Measurements from ENCODE around the gene SNORC. TPM values are rescaled to one million over a fixed set of nuclear protein-coding genes. Genes with fewer than 3 reads are reported as not detected.

SNORC gene
- total and polyA plus RNA-seq, 2 of the 13 experiments (the other 11 are each of a cell fraction or from before 2014, with no cell fraction given) = 59.1 to 86.1 TPM

DNA sequence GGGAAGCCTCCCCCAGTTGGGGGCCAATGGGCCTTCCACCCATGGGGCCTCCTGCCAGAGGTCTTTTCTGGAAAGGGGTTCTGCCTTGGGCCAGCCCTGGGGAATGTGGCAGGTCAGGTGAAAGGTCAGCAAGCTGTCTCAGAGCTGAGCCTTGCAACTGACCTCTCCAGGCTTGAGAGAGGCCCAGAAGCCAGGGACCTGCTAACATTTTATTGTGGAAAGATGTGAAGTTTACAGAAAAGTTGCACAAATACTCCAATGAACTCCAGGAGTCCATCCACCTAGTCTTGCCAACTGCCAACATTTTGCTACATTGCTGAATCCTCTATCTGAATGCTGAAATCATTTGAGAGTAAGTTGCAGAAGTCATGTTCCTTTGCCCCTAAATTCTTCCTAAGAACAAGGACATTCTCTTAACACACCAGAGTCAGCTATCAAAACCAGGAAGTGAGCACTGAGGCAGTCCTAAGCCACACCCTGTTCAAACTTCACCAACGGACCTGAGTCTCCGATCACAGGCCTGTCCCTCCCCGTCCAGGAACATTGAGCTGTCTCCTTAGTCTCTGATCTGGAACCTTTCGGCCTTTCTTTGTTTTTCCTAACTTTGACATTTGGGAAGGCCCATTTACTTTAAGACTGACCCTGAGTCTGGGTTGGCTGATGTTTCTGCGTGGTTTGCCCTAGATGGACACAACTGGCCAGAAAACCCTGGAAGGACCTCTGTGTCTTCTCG, 4.0 kb downstream of the SNORC start (continued):
- TF ChIP-seq ZFX (CRISPR knock-in tag; IDR thresholded peaks at IDR 0.05; ENCODE audit: low read depth) (peak; percentile 57), SKI (IDR thresholded peaks at IDR 0.05; ENCODE audit: partially characterized antibody) (no peak), ZNF891 (CRISPR knock-in tag; IDR thresholded peaks at IDR 0.05) (peak; percentile 10; the same call in 1 of the 2 replicates), ZNF788 (CRISPR knock-in tag; IDR thresholded peaks at IDR 0.05; ENCODE audit: borderline replicate concordance) (0 out of 2 replicates have a peak, but pooled peaks have one; percentile 12), SIX1 (CRISPR knock-in tag; IDR thresholded peaks at IDR 0.05; ENCODE audit: borderline replicate concordance) (no peak), ZNF430 (CRISPR knock-in tag; IDR thresholded peaks at IDR 0.05) (no peak), FOXC1 (CRISPR knock-in tag; IDR thresholded peaks at IDR 0.05; ENCODE audit: borderline replicate concordance) (no peak), TAF15 (IDR thresholded peaks at IDR 0.05; ENCODE audit: low read depth, low read length, poor library complexity, severe bottlenecking) (no peak), SOX6 (IDR thresholded peaks at IDR 0.05) (no peak), SOX6 (CRISPR knock-in tag; IDR thresholded peaks at IDR 0.05) (no peak), GATAD2A (CRISPR knock-in tag; IDR thresholded peaks at IDR 0.05) (no peak), ZNF746 (CRISPR knock-in tag; IDR thresholded peaks at IDR 0.05) (no peak), ZFP62 (CRISPR knock-in tag; IDR thresholded peaks at IDR 0.05) (no peak), SMARCE1 (IDR thresholded peaks at IDR 0.05; ENCODE audit: borderline replicate concordance) (no peak), ZSCAN12 (CRISPR knock-in tag; IDR thresholded peaks at IDR 0.05) (no peak), ZKSCAN5 (CRISPR knock-in tag; IDR thresholded peaks at IDR 0.05) (no peak), GFI1 (CRISPR knock-in tag; IDR thresholded peaks at IDR 0.05; ENCODE audit: borderline replicate concordance) (no peak)
- TF ChIP-seq, protein P1, sequence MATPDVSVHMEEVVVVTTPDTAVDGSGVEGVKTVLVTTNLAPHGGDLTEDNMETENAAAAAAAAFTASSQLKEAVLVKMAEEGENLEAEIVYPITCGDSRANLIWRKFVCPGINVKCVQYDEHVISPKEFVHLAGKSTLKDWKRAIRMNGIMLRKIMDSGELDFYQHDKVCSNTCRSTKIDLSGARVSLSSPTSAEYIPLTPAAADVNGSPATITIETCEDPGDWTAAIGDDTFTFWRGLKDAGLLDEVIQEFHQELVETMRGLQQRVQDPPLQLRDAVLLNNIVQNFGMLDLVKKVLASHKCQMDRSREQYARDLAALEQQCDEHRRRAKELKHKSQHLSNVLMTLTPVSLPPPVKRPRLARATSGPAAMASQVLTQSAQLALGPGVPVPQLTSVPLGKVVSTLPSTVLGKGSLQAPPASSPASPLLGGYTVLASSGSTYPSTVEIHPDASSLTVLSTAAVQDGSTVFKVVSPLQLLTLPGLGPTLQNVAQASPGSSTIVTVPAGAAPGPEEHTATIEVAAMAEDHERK (CRISPR knock-in tag; IDR thresholded peaks at IDR 0.05; ENCODE audit: low read depth) = no peak
- TF ChIP-seq, protein P2, sequence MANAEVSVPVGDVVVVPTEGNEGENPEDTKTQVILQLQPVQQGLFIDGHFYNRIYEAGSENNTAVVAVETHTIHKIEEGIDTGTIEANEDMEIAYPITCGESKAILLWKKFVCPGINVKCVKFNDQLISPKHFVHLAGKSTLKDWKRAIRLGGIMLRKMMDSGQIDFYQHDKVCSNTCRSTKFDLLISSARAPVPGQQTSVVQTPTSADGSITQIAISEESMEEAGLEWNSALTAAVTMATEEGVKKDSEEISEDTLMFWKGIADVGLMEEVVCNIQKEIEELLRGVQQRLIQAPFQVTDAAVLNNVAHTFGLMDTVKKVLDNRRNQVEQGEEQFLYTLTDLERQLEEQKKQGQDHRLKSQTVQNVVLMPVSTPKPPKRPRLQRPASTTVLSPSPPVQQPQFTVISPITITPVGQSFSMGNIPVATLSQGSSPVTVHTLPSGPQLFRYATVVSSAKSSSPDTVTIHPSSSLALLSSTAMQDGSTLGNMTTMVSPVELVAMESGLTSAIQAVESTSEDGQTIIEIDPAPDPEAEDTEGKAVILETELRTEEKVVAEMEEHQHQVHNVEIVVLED (CRISPR knock-in tag; IDR thresholded peaks at IDR 0.05; ENCODE audit: borderline replicate concordance) = 0 out of 2 replicates have a peak, but pooled peaks have one; percentile 18
- TF ChIP-seq, protein P3, sequence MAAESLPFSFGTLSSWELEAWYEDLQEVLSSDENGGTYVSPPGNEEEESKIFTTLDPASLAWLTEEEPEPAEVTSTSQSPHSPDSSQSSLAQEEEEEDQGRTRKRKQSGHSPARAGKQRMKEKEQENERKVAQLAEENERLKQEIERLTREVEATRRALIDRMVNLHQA (CRISPR knock-in tag; IDR thresholded peaks at IDR 0.05) = no peak
- TF ChIP-seq, protein P4, sequence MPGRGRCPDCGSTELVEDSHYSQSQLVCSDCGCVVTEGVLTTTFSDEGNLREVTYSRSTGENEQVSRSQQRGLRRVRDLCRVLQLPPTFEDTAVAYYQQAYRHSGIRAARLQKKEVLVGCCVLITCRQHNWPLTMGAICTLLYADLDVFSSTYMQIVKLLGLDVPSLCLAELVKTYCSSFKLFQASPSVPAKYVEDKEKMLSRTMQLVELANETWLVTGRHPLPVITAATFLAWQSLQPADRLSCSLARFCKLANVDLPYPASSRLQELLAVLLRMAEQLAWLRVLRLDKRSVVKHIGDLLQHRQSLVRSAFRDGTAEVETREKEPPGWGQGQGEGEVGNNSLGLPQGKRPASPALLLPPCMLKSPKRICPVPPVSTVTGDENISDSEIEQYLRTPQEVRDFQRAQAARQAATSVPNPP (CRISPR knock-in tag; IDR thresholded peaks at IDR 0.05) = no peak
- TF ChIP-seq, protein P5, sequence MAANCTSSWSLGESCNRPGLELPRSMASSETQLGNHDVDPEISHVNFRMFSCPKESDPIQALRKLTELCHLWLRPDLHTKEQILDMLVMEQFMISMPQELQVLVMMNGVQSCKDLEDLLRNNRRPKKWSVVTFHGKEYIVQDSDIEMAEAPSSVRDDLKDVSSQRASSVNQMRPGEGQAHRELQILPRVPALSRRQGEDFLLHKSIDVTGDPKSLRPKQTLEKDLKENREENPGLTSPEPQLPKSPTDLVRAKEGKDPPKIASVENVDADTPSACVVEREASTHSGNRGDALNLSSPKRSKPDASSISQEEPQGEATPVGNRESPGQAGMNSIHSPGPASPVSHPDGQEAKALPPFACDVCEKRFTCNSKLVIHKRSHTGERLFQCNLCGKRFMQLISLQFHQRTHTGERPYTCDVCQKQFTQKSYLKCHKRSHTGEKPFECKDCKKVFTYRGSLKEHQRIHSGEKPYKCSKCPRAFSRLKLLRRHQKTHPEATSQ (CRISPR knock-in tag; IDR thresholded peaks at IDR 0.05; ENCODE audit: borderline replicate concordance) = peak; percentile 53; the same call in 1 of the 2 replicates
- TF ChIP-seq, protein P6, sequence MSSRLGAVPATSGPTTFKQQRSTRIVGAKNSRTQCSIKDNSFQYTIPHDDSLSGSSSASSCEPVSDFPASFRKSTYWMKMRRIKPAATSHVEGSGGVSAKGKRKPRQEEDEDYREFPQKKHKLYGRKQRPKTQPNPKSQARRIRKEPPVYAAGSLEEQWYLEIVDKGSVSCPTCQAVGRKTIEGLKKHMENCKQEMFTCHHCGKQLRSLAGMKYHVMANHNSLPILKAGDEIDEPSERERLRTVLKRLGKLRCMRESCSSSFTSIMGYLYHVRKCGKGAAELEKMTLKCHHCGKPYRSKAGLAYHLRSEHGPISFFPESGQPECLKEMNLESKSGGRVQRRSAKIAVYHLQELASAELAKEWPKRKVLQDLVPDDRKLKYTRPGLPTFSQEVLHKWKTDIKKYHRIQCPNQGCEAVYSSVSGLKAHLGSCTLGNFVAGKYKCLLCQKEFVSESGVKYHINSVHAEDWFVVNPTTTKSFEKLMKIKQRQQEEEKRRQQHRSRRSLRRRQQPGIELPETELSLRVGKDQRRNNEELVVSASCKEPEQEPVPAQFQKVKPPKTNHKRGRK (CRISPR knock-in tag; IDR thresholded peaks at IDR 0.05) = no peak
